PC-9 (cell line): ENCODE data around the gene TJP3. TPM values are rescaled to one million over a fixed set of nuclear protein-coding genes. Genes with fewer than 3 reads are reported as not detected.

Experiments
- BruUV-seq: library from RNA; stranded (reverse); fragments of 400-500 nt; replicated peaks from 2 replicates; lab custom pipeline; 2021; lab: Mats Ljungman, UMichigan
- CTCF ChIA-PET: fragments of 300-600 bp; sonication (Branson Sonifier 250); formaldehyde crosslinking; loops from one replicate; lab custom pipeline; 2022; ENCODE audit warnings: antibody characterized with exemption; lab: Charles Lee
- POLR2A ChIA-PET: fragments of 300-600 bp; sonication (Branson Sonifier 250); formaldehyde crosslinking; loops from one replicate; lab custom pipeline; 2022; ENCODE audit warnings: antibody characterized with exemption; ENCODE audit not compliant: unreplicated experiment; lab: Charles Lee
- DNase-seq, 2 experiments: peaks; one replicate each; pipeline versions ENCODE4 v3.0.0 to v3.0.0-alpha.2; 2015 to 2022; ENCODE audit warnings: mixed read lengths in 1 of 2
- H2AFZ ChIP-seq: fragments of 200-600 bp; sonication (generic); 2 replicates; pipeline ENCODE4 v1.8.1; 2017; ENCODE audit warnings: antibody characterized with exemption
- H3F3A ChIP-seq: fragments of 200-600 bp; sonication (generic); 2 replicates; pipeline ENCODE4 v1.8.1; 2017; ENCODE audit warnings: antibody characterized with exemption, mild to moderate bottlenecking, low read depth; ENCODE audit not compliant: insufficient read depth
- H3K27ac ChIP-seq: fragments of 200-600 bp; sonication (generic); 2 replicates; pipeline ENCODE4 v1.6.1; 2016; ENCODE audit warnings: mixed run types
- H3K27me3 ChIP-seq: fragments of 200-600 bp; sonication (generic); 2 replicates; pipeline ENCODE4 v1.6.1; 2016; ENCODE audit warnings: low read depth, mixed run types; ENCODE audit not compliant: insufficient read depth
- H3K36me3 ChIP-seq: fragments of 200-600 bp; sonication (generic); 2 replicates; pipeline ENCODE4 v1.6.1; 2016; ENCODE audit warnings: low read depth, mixed run types
- H3K4me1 ChIP-seq: fragments of 200-600 bp; sonication (generic); replicated peaks from 2 replicates; pipeline ENCODE4 v1.6.1; 2016; ENCODE audit warnings: mixed run types; ENCODE audit not compliant: insufficient read depth
- H3K4me2 ChIP-seq: fragments of 200-600 bp; sonication (generic); 2 replicates; pipeline ENCODE4 v1.6.1; 2017; ENCODE audit warnings: mixed run types
- H3K4me3 ChIP-seq: fragments of 200-600 bp; sonication (generic); 2 replicates; pipeline ENCODE4 v1.6.1; 2016; ENCODE audit warnings: mixed run types
- H3K79me2 ChIP-seq: fragments of 200-600 bp; sonication (generic); 2 replicates; pipeline ENCODE4 v1.6.1; 2017; ENCODE audit warnings: low read depth, mixed run types
- H3K9me2 ChIP-seq: fragments of 200-600 bp; sonication (generic); 2 replicates; pipeline ENCODE4 v1.8.1; 2017; ENCODE audit warnings: mild to moderate bottlenecking; ENCODE audit not compliant: insufficient read depth
- H3K9me3 ChIP-seq: fragments of 200-600 bp; sonication (generic); 2 replicates; pipeline ENCODE4 v1.8.1; 2016; ENCODE audit warnings: low read depth; ENCODE audit not compliant: insufficient read depth
- H4K20me1 ChIP-seq: fragments of 200-600 bp; sonication (generic); 2 replicates; pipeline ENCODE4 v1.8.1; 2017; ENCODE audit not compliant: insufficient read depth
- CTCF ChIP-seq: fragments of 200-600 bp; sonication (generic); conservative IDR thresholded peaks from 2 replicates; pipeline ENCODE4 v1.6.1; 2017; ENCODE audit warnings: mixed run types, antibody characterized with exemption, mild to moderate bottlenecking, moderate library complexity
- EZH2 ChIP-seq: fragments of 200-600 bp; sonication (generic); IDR thresholded peaks from 2 replicates; pipeline ENCODE4 v1.8.0; 2017; ENCODE audit warnings: antibody characterized with exemption, low read depth
- intact Hi-C: fragments of 100-400 bp; cut with micrococcal nuclease; formaldehyde crosslinking; loops from one replicate; pipeline ENCODE4 v1.10.0; 2022; ENCODE audit not compliant: unreplicated experiment
- total RNA-seq: library from RNA; stranded (reverse); gene quantifications from 2 replicates; pipeline ENCODE4 v1.2.3, GENCODE V29; 2021

TJP3 gene
- total RNA-seq, 1 experiment from 2014 or later: 56.8 TPM

- intact Hi-C loops: no loop called here
- BruUV-seq: no TSS peak
- Histone ChIP-seq H3K79me2 (0 out of 2 replicates have a peak, but pooled peaks cover 8% of the 10 kb centered on the region), H4K20me1 (no peaks in the 10 kb centered on the region), H3K9me3 (no peaks in the 10 kb centered on the region), H3K4me3 (no peak overlapping the region), H3K36me3 (no peaks in the 10 kb centered on the region), H3K27ac (no peak overlapping the region), H2AFZ (no peak overlapping the region), H3K4me1 (peaks cover 19% of the 10 kb centered on the region), H3K27me3 (no peaks in the 10 kb centered on the region), H3K9me2 (no peaks in the 10 kb centered on the region), H3F3A (peaks cover 14% of the 10 kb centered on the region; the same call in 1 of the 2 replicates), H3K4me2 (no peak overlapping the region)
- DNase-seq: peak; percentile 40 to 77
- POLR2A ChIA-PET: no interaction called here
- no peak for TF ChIP-seq EZH2
- no peak for TF ChIP-seq CTCF
- CTCF ChIA-PET: no interaction called here
These were observed 17.6 kb downstream of the TJP3 start for GRCh38 chr19:3725640-3726310.

- H3K9me2 ChIP-seq: no peaks in the 10 kb centered on the region
- H2AFZ ChIP-seq: no peak overlapping the region
- no peaks in the 10 kb centered on the region for H3K27me3 ChIP-seq
- H4K20me1 ChIP-seq: no peaks in the 10 kb centered on the region
- intact Hi-C loops: no loop called here
- BruUV-seq: no TSS peak
- H3K9me3 ChIP-seq: no peaks in the 10 kb centered on the region
- H3K4me2 ChIP-seq: no peak overlapping the region
- H3K4me3 ChIP-seq: no peak overlapping the region
- POLR2A ChIA-PET: no interaction called here
- peaks cover 11% of the 10 kb centered on the region for H3K4me1 ChIP-seq
- 0 out of 2 replicates have a peak, but pooled peaks cover 5% of the 10 kb centered on the region for H3K79me2 ChIP-seq
- H3K36me3 ChIP-seq: no peaks in the 10 kb centered on the region
- CTCF ChIA-PET: no interaction called here
- H3K27ac ChIP-seq: no peak overlapping the region
- TF ChIP-seq CTCF: no peak
- TF ChIP-seq EZH2: no peak
- H3F3A ChIP-seq: peaks cover 7% of the 10 kb centered on the region; the same call in 1 of the 2 replicates
- DNase-seq: no peak
These were observed 22.3 kb downstream of the TJP3 start for GRCh38 chr19:3730457-3730958.

GRCh38 chr19:3732108-3732507, 23.9 kb downstream of the TJP3 start:
- H3K4me3 ChIP-seq: no peak overlapping the region
- H3K9me2 ChIP-seq: no peaks in the 10 kb centered on the region
- peaks cover 6% of the 10 kb centered on the region; the same call in 1 of the 2 replicates for H3F3A ChIP-seq
- H3K27ac ChIP-seq: no peak overlapping the region
- POLR2A ChIA-PET: no interaction called here
- CTCF ChIA-PET: interaction anchor here (0.7 kb wide), 1 partner anchor 154 kb away, joined by 6 read pairs; no protein-coding TSS in a partner anchor
- H3K79me2 ChIP-seq: no peaks in the 10 kb centered on the region
- H3K9me3 ChIP-seq: no peaks in the 10 kb centered on the region
- H2AFZ ChIP-seq: no peak overlapping the region
- BruUV-seq: no TSS peak
- no peak for DNase-seq
- no peaks in the 10 kb centered on the region for H3K27me3 ChIP-seq
- H3K4me1 ChIP-seq: peaks cover 11% of the 10 kb centered on the region
- no peak overlapping the region for H3K4me2 ChIP-seq
- TF ChIP-seq CTCF (no peak; the same call in 1 of the 2 replicates), EZH2 (no peak)
- intact Hi-C loops: no loop called here
- H3K36me3 ChIP-seq: no peaks in the 10 kb centered on the region
- H4K20me1 ChIP-seq: no peaks in the 10 kb centered on the region
